ENCODE results near the gene ARID1A.

Gene ARID1A

GRCh38 chr1:26729633-26730032, 33.8 kb downstream of the ARID1A start:
- DNase-seq: no peak

- no peak for DNase-seq
These were observed 34.9 kb downstream of the ARID1A start for GRCh38 chr1:26730695-26731094.

- DNase-seq: no peak
These were observed 35.6 kb downstream of the ARID1A start for GRCh38 chr1:26731233-26731902.

GRCh38 chr1:26733392-26733791, 37.6 kb downstream of the ARID1A start:
- DNase-seq: no peak

GRCh38 chr1:26733982-26734381, 38.2 kb downstream of the ARID1A start:
- DNase-seq: no peak

GRCh38 chr1:26734501-26735058, 38.8 kb downstream of the ARID1A start:
- no peak for DNase-seq

GRCh38 chr1:26739329-26739914, 43.6 kb downstream of the ARID1A start:
- DNase-seq: no peak

GRCh38 chr1:26740023-26740634, 44.3 kb downstream of the ARID1A start:
- DNase-seq: no peak

GRCh38 chr1:26740952-26741351, 45.1 kb downstream of the ARID1A start:
- no peak for DNase-seq

GRCh38 chr1:26743426-26744059, 47.7 kb downstream of the ARID1A start:
- DNase-seq: no peak

GRCh38 chr1:26744075-26744959, 48.5 kb downstream of the ARID1A start:
- DNase-seq: peak; percentile 73

GRCh38 chr1:26745191-26745590, 49.4 kb downstream of the ARID1A start:
- no peak for DNase-seq

GRCh38 chr1:26747048-26747447, 51.2 kb downstream of the ARID1A start:
- no peak for DNase-seq

- no peak for DNase-seq
These were observed 52.5 kb downstream of the ARID1A start for GRCh38 chr1:26748351-26748750.

GRCh38 chr1:26749458-26749857, 53.6 kb downstream of the ARID1A start:
- DNase-seq: no peak

GRCh38 chr1:26750428-26750827, 54.6 kb downstream of the ARID1A start:
- no peak for DNase-seq

- no peak for DNase-seq
These were observed 56.7 kb downstream of the ARID1A start for GRCh38 chr1:26752519-26752918.

GRCh38 chr1:26754086-26754874, 58.5 kb downstream of the ARID1A start:
- DNase-seq: no peak

GRCh38 chr1:26758358-26758757, 62.5 kb downstream of the ARID1A start:
- DNase-seq: no peak

- DNase-seq: no peak
These were observed 63.7 kb downstream of the ARID1A start for GRCh38 chr1:26759531-26759930.

GRCh38 chr1:26761217-26761616, 65.4 kb downstream of the ARID1A start:
- DNase-seq: no peak

GRCh38 chr1:26767714-26768113, 71.9 kb downstream of the ARID1A start:
- DNase-seq: no peak

Measured in activated T-cell treated with anti-CD3 and anti-CD28 coated beads for 4 hours (primary cell).